Stimulated activated naive CD8-positive, alpha-beta T cell treated with anti-CD3 and anti-CD28 coated beads, Interleukin-15, amount 100 ng/mL, for 72 hours (primary cell): Measurements from ENCODE around the gene CST9L.

Source experiments
- ATAC-seq: fragments of 150-1000 bp; cut with Tn5 transposase; 2 replicates; pipeline ENCODE4 v1.10.0; 2021; ENCODE audit warnings: mild to moderate bottlenecking, moderate library complexity
- DNase-seq, 2 donors: peaks; one replicate each; pipeline ENCODE4 v3.0.0; 2021 to 2022
- H3K27ac Mint-ChIP-seq, 2 donors: one replicate each; pipeline ENCODE4 v1.8.0; 2022; ENCODE audit warnings: mild to moderate bottlenecking in 2 of 2, mixed read lengths in 2 of 2, moderate library complexity in 2 of 2
- H3K27me3 Mint-ChIP-seq: one replicate; pipeline ENCODE4 v1.8.0; 2022; ENCODE audit warnings: mixed read lengths
- H3K4me1 Mint-ChIP-seq: one replicate; pipeline ENCODE4 v1.8.0; 2022; ENCODE audit warnings: mild to moderate bottlenecking, mixed read lengths
- H3K4me3 Mint-ChIP-seq, 2 donors: one replicate each; pipeline ENCODE4 v1.8.0; 2022; ENCODE audit warnings: mild to moderate bottlenecking in 2 of 2, mixed read lengths in 2 of 2, moderate library complexity in 1 of 2
- H3K9me3 Mint-ChIP-seq, 2 donors: one replicate each; pipeline ENCODE4 v1.8.0; 2022; ENCODE audit warnings: mixed read lengths in 2 of 2

The CST9L gene

GRCh38 chr20:23568971-23569330 is 667 bp upstream of the CST9L start:
- DNase-seq (no peak), ATAC-seq (no peak)
- Mint-ChIP-seq H3K9me3 (no peaks in the 10 kb centered on the region), H3K4me1 (no peaks in the 10 kb centered on the region), H3K27ac (no peak overlapping the region), H3K27me3 (peaks cover 14% of the 10 kb centered on the region), H3K4me3 (no peak overlapping the region)

- ATAC-seq (no peak), DNase-seq (no peak)
- no peak overlapping the region for H3K27ac Mint-ChIP-seq
- H3K27me3 Mint-ChIP-seq = peaks cover 15% of the 10 kb centered on the region
- H3K9me3 Mint-ChIP-seq = peaks cover 0 to 18% of the 10 kb centered on the region in 2 donors
- H3K4me1 Mint-ChIP-seq = no peaks in the 10 kb centered on the region
- no peak overlapping the region for H3K4me3 Mint-ChIP-seq
Measured at GRCh38 chr20:23566199-23566932, 1.9 kb downstream of the CST9L start.

GRCh38 chr20:23565503-23566045 is 2.7 kb downstream of the CST9L start:
- peaks cover 0 to 18% of the 10 kb centered on the region in 2 donors for H3K9me3 Mint-ChIP-seq
- H3K27me3 Mint-ChIP-seq = peaks cover 15% of the 10 kb centered on the region
- DNase-seq (no peak), ATAC-seq (no peak)
- no peaks in the 10 kb centered on the region for H3K4me1 Mint-ChIP-seq
- no peak overlapping the region for H3K27ac Mint-ChIP-seq
- no peak overlapping the region for H3K4me3 Mint-ChIP-seq

- Mint-ChIP-seq H3K9me3 (peaks cover 4 to 24% of the 10 kb centered on the region in 2 donors), H3K4me1 (no peaks in the 10 kb centered on the region), H3K27me3 (peaks cover 22% of the 10 kb centered on the region), H3K4me3 (no peak overlapping the region), H3K27ac (peak overlapping the region in 1 of 2 donors; percentile 9)
- DNase-seq (no peak), ATAC-seq (no peak)
Measured at GRCh38 chr20:23564927-23565326, 3.4 kb downstream of the CST9L start.

GRCh38 chr20:23562721-23563342 is 5.5 kb downstream of the CST9L start:
- ATAC-seq = no peak
- H3K27ac Mint-ChIP-seq = no peak overlapping the region
- DNase-seq = no peak
- no peaks in the 10 kb centered on the region for H3K4me1 Mint-ChIP-seq
- H3K4me3 Mint-ChIP-seq = no peak overlapping the region
- peaks cover 11 to 33% of the 10 kb centered on the region in 2 donors for H3K9me3 Mint-ChIP-seq
- H3K27me3 Mint-ChIP-seq = peaks cover 18% of the 10 kb centered on the region

- DNase-seq = no peak
- Mint-ChIP-seq H3K4me3 (no peak overlapping the region), H3K9me3 (peaks cover 18 to 21% of the 10 kb centered on the region in 2 donors), H3K27me3 (peaks cover 31% of the 10 kb centered on the region), H3K27ac (no peak overlapping the region), H3K4me1 (no peaks in the 10 kb centered on the region)
- no peak for ATAC-seq
Measured at GRCh38 chr20:23554401-23554800, 13.9 kb downstream of the CST9L start.

- DNase-seq (no peak), ATAC-seq (no peak)
- no peak overlapping the region for H3K27ac Mint-ChIP-seq
- H3K27me3 Mint-ChIP-seq = peaks cover 27% of the 10 kb centered on the region
- no peaks in the 10 kb centered on the region for H3K4me1 Mint-ChIP-seq
- H3K4me3 Mint-ChIP-seq = no peak overlapping the region
- peaks cover 2 to 4% of the 10 kb centered on the region in 2 donors for H3K9me3 Mint-ChIP-seq
Measured at GRCh38 chr20:23551786-23552185, 16.5 kb downstream of the CST9L start.

- H3K4me1 Mint-ChIP-seq = no peaks in the 10 kb centered on the region
- no peak overlapping the region for H3K4me3 Mint-ChIP-seq
- DNase-seq (no peak), ATAC-seq (no peak)
- peaks cover 24% of the 10 kb centered on the region for H3K27me3 Mint-ChIP-seq
- peaks cover 0 to 4% of the 10 kb centered on the region in 2 donors for H3K9me3 Mint-ChIP-seq
- no peak overlapping the region for H3K27ac Mint-ChIP-seq
Measured at GRCh38 chr20:23551383-23551782, 16.9 kb downstream of the CST9L start.

- no peak for ATAC-seq
- DNase-seq = no peak
- H3K27ac Mint-ChIP-seq = no peak overlapping the region
- no peaks in the 10 kb centered on the region for H3K4me1 Mint-ChIP-seq
- peaks cover 0 to 4% of the 10 kb centered on the region in 2 donors for H3K9me3 Mint-ChIP-seq
- peaks cover 24% of the 10 kb centered on the region for H3K27me3 Mint-ChIP-seq
- H3K4me3 Mint-ChIP-seq = no peak overlapping the region
Measured at GRCh38 chr20:23550227-23550626, 18.1 kb downstream of the CST9L start.

GRCh38 chr20:23548408-23548807 is 19.9 kb downstream of the CST9L start:
- Mint-ChIP-seq H3K4me3 (no peak overlapping the region), H3K27ac (peak overlapping the region in 1 of 2 donors; percentile 87), H3K27me3 (peaks cover 24% of the 10 kb centered on the region), H3K9me3 (no peaks in the 10 kb centered on the region), H3K4me1 (no peaks in the 10 kb centered on the region)
- DNase-seq (no peak), ATAC-seq (no peak)

GRCh38 chr20:23547613-23548012 is 20.7 kb downstream of the CST9L start:
- Mint-ChIP-seq H3K27ac (no peak overlapping the region), H3K9me3 (no peaks in the 10 kb centered on the region), H3K4me1 (no peaks in the 10 kb centered on the region), H3K4me3 (no peak overlapping the region), H3K27me3 (peaks cover 29% of the 10 kb centered on the region)
- DNase-seq (no peak), ATAC-seq (no peak)

GRCh38 chr20:23546435-23547144 is 21.7 kb downstream of the CST9L start:
- H3K4me1 Mint-ChIP-seq = no peaks in the 10 kb centered on the region
- H3K9me3 Mint-ChIP-seq = no peaks in the 10 kb centered on the region
- peaks cover 32% of the 10 kb centered on the region for H3K27me3 Mint-ChIP-seq
- H3K4me3 Mint-ChIP-seq = no peak overlapping the region
- no peak for ATAC-seq
- DNase-seq = no peak
- H3K27ac Mint-ChIP-seq = no peak overlapping the region

GRCh38 chr20:23544133-23544532 is 24.2 kb downstream of the CST9L start:
- Mint-ChIP-seq H3K9me3 (no peaks in the 10 kb centered on the region), H3K4me1 (no peaks in the 10 kb centered on the region), H3K27ac (no peak overlapping the region), H3K27me3 (peaks cover 33% of the 10 kb centered on the region), H3K4me3 (no peak overlapping the region)
- ATAC-seq (no peak), DNase-seq (no peak)

GRCh38 chr20:23542801-23543200 is 25.5 kb downstream of the CST9L start:
- ATAC-seq (no peak), DNase-seq (no peak)
- no peaks in the 10 kb centered on the region for H3K4me1 Mint-ChIP-seq
- H3K27ac Mint-ChIP-seq = no peak overlapping the region
- no peaks in the 10 kb centered on the region for H3K9me3 Mint-ChIP-seq
- no peak overlapping the region for H3K4me3 Mint-ChIP-seq
- H3K27me3 Mint-ChIP-seq = peaks cover 31% of the 10 kb centered on the region

- Mint-ChIP-seq H3K27ac (no peak overlapping the region), H3K4me3 (no peak overlapping the region), H3K4me1 (no peaks in the 10 kb centered on the region), H3K9me3 (no peaks in the 10 kb centered on the region), H3K27me3 (peaks cover 25% of the 10 kb centered on the region)
- DNase-seq = no peak
- ATAC-seq = no peak
Measured at GRCh38 chr20:23541776-23542175, 26.5 kb downstream of the CST9L start.

- Mint-ChIP-seq H3K4me1 (no peaks in the 10 kb centered on the region), H3K9me3 (no peaks in the 10 kb centered on the region), H3K27ac (no peak overlapping the region), H3K4me3 (no peak overlapping the region), H3K27me3 (peaks cover 25% of the 10 kb centered on the region)
- no peak for DNase-seq
- ATAC-seq = no peak
Measured at GRCh38 chr20:23541330-23541729, 27.0 kb downstream of the CST9L start.
